Nucleus accumbens (tissue), 56 donors: ENCODE data around the gene COL27A1.

Source experiments
- DNase-seq, 56 donors: peaks; one replicate each; lab custom pipeline; 2025; lab: John Stamatoyannopoulos, UW

COL27A1 gene

DNA sequence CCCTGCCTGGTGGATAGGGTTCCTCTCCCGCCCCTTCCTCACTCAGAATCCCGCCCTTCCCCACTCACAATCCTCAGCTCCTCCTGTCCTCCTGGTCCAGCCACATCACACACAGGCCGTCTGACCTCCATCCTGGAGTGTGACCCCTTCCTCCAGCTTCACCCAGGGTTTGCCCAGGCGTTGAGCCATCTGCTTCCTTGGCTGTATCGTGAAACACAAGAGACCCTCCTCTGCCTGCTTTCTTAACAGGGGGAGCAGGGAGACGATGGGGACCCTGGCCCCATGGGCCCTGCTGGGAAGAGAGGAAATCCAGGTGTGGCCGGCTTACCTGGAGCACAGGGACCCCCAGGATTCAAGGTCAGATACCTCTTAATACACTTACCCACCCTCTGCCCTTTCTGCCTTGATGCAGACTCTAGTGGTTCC, 135.2 kb downstream of the COL27A1 start:
- DNase-seq = no peak

GRCh38 chr9:114291064-114291474, 135.7 kb downstream of the COL27A1 start:
- peak in 49 of 56 donors; percentile 6 to 84 (median 49) for DNase-seq

GRCh38 chr9:114291886-114292590, 136.7 kb downstream of the COL27A1 start:
- DNase-seq = no peak

DNA sequence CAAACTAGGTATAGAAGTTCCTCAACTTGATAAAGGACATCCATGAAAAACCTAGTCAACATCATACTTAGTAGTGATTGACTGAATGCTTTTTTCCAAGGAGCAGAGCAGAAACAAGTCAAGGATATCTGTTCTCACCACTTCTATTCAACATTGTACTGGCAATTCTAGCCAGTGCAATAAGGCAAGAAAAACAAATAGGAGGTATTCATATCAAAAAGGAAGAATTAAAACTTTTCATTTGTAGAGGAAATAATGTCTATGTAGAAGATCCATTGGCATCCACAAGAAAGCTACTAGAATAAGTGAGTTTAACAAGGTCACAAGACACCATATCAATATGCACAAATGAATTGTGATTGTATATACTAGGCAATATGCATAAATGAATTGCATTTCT, 139.3 kb downstream of the COL27A1 start:
- DNase-seq = no peak

DNA sequence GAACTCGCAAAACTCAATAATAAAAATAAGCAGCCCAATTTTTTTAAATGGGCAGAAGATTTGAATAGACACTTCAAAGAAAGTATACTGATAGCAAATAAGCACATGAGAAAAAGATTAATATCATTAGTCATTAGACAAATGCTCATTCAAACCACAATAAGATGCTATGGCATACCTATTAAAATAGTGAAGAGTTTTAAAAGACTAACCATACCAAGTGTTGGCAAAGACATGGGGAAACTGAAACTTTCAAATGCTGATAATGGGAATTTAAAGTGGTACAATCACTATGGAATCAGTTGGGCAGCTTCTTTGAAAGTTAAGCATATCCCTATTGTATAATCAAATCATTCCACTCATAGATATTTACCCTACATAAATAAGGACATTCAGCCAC, 141.0 kb downstream of the COL27A1 start:
- no peak for DNase-seq

DNA sequence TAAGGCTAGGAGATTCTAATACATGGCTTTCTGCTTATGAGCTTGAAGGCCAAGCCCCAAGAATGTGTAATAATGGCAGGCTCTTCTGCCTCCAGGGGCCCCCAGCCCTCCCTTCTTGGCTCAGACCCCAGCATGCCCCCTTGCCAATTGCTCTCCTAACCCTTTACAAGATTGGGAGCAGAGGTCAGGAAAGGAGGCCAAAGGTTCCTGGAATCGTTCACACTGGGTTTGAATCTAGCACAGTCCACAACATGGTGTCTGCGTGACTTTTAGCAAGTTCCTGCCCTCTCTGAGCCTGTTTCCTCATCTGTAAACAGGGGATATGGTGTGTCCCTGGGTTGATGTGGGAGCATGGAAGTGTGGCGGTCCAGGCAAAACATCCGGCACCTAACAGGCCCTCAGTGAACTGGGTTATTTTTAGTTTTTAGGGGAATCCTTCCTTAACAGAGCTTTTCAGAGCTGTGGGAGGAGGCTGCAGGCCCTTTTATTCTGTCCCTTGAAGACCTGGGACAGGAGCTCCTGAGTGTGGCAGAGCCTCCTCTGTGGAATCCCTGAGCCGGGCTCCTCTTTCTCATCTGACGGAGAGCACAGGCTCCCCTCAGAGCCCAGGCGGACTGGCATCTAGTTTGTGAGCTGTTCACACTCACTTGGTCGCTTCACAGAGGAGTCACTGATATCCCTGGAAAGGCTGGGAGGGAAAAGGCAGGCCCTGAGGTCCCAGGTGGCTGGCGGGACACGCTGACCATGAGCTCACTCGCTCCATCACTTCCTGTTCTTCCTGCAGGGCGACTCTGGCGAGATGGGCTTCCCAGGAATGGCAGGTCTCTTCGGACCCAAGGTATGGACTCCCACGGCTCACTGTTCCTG, 144.2 kb downstream of the COL27A1 start:
- no peak for DNase-seq

DNA sequence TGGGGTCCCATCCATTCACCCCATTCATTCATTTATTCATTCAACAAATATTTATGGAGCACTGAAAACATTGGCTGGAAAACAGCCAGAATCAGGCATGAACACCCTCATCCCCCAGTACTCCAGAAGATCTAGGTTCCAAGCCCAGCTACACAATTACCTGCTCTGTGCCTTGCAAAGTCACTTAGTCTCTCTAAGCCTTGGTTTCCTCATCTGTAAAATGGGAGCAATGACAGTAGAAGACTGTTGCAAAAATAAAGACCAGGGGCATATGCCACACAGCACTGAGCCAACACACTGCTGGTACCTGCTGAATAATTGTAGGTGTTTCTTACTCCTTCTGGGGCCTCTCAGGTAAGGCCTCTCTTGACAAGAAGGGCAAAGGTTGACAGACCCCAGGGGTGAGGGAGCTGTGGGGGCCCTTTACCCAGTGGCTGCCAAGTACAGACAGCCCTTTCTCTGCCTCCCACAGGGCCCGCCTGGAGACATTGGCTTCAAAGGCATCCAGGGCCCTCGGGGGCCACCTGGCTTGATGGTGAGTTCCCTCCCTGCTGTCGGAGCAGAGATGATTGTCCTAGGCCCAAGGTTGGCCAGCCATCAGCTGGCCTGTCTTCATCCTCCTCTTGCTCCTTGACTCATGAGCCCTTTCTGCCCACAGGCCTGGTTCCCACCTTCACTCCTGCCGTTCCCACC, 145.0 kb downstream of the COL27A1 start:
- DNase-seq = no peak

- DNase-seq = no peak
Measured at GRCh38 chr9:114300846-114301797, 145.8 kb downstream of the COL27A1 start.

DNA sequence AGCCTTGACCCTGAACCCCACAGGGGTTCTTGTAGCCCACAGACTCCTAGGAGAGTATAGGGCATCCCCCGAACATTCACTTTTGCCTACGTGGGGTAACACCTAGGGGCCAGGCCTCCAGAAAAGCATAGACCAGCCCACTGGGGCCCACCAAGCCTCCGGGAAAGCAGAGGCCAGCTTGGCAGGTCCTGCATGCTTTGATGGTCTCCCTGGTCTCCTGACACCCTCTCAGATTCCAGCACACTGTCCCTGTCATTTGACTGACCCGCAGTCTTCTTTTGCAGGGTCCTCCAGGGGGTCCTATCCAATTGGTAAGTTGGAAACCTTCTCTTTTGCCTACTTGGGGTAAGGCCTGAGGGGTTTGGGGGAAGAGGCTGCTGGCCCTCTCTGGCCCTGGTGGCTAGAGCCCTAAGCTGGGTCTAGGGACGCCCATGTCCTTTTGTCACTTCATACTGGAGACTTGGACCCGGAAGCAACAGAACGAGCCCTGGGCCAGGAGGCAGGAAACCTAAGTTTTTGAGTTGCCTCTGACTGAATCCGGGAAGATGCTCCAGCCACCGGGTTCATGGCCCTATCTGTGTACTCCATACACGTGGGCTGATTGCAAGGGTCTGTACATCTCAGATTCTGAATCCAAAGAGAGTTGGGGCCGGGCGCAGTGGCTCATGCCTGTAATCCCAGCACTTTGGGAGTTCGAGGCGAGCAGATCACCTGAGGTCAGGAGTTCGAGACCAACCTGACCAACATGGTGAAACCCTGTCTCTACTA, 146.6 kb downstream of the COL27A1 start:
- DNase-seq = no peak

GRCh38 chr9:114302727-114303126, 147.4 kb downstream of the COL27A1 start:
- DNase-seq = no peak

DNA sequence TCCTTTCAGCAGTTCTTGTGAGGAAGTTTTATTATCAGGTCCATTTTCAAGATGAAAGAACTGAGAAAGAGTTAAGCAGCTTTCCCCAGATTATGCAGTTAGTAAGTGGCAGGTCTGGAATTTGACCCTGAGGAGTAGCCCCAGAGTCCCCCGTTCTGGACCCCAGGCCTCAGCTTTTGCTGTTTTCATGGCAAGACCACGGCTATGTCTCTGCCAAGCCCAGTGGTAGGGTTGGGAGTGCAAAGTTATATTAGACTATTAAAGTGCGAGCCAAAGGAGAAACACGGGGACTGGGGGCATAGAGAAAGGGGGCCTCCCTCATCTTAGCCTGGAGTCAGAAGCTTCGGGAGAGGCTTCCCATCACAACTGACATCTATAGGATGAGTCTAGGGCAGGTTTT, 148.2 kb downstream of the COL27A1 start:
- no peak for DNase-seq

DNA sequence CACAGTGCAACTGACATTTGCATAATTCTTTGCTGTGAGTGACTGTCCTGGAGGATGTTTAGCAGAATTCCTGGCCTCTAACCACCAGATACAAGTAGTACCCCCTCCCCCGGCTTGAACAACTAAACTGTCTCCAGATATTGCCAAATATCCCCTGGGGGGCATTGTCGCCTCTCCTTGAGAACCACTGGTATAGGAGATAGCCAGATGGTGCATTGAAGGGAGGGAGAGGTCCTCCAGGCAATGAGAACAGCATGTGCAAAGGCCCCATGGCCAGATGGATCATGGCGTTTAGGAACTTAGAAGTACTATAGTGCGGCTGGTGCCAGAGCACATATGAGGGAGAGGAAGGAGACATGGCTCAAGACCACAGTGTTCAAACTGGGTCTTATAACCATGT, 148.6 kb downstream of the COL27A1 start:
- DNase-seq = no peak

GRCh38 chr9:114304416-114305188, 149.3 kb downstream of the COL27A1 start:
- DNase-seq = no peak

GRCh38 chr9:114307899-114308267, 152.5 kb downstream of the COL27A1 start:
- no peak for DNase-seq

- no peak for DNase-seq
Measured at GRCh38 chr9:114308361-114308950, 153.1 kb downstream of the COL27A1 start.

DNA sequence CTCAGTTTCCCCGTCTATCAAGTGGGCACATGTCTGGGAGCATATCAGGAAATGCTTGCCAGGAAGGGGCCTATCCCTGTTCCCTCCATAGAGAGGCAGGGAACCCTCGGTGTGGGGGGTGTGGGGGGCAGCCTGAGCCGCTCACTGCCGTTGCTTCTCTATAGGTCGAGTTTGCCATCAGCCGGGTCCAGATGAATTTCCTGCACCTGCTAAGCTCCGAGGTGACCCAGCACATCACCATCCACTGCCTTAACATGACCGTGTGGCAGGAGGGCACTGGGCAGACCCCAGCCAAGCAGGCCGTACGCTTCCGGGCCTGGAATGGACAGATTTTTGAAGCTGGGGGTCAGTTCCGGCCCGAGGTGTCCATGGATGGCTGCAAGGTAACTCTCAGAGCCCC, 153.8 kb downstream of the COL27A1 start:
- DNase-seq = no peak

DNA sequence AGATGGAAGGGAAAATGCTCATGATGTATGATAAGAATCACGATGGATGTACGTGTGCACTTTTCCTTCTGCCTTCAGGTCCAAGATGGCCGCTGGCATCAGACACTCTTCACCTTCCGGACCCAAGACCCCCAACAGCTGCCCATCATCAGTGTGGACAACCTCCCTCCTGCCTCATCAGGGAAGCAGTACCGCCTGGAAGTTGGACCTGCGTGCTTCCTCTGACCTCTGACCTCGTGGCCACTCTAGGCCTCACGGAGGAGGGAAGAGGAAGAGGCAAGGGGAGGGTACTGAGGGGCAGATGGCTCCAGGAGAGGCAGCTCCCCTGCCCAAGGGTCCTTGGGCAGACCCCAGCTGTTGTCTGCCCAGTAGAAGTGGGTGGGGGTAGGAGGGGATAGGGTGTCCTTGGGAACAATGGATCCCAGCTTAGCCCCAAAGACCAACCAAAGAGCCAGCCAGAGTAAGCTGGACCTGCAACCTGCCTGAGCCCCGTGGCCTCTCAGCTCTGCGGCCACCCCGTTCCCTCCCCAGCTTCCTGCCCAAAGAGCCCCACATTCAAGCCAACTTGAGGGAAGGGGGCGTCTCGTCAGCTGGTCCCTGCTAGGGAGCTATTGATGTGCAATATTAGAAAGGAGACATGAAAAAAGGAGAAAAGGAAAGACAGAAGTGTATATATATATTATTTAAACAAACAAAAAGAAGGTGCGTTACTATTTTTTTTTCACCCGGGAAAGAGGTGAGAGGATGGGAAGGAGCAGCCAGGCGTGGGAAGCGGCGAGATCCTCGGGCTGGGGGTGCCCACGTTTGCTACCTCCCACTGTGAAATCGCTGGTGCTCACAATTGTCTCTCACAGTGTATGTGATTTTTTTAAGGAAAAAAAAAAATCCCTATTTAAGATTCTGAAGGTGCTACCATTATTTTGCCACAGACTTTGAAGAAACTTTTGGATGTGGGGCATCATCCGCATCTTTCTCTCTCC, 155.4 kb downstream of the COL27A1 start:
- no peak for DNase-seq
